ENCODE data around the gene BRD2.

Gene BRD2

GRCh38 chr6:32952817-32953739 lies 15.3 kb upstream of the BRD2 start, which contains the start of gene HLA-DMA:
Gene HLA-DMA (minus strand): TSS chr6:32953097. CDS start chr6:32953036, 61 bp downstream.
- POLR2A ChIA-PET = interaction anchor here (1.0 to 6.1 kb wide), 8 partner anchors 8 to 115 kb away, joined by 3 to 219 read pairs (median 6); partner anchors contain the start of genes BRD2 and TAP2
- peak; percentile 86 for DNase-seq (ENCODE audit: extremely low spot score)
- TF ChIP-seq, protein P1, sequence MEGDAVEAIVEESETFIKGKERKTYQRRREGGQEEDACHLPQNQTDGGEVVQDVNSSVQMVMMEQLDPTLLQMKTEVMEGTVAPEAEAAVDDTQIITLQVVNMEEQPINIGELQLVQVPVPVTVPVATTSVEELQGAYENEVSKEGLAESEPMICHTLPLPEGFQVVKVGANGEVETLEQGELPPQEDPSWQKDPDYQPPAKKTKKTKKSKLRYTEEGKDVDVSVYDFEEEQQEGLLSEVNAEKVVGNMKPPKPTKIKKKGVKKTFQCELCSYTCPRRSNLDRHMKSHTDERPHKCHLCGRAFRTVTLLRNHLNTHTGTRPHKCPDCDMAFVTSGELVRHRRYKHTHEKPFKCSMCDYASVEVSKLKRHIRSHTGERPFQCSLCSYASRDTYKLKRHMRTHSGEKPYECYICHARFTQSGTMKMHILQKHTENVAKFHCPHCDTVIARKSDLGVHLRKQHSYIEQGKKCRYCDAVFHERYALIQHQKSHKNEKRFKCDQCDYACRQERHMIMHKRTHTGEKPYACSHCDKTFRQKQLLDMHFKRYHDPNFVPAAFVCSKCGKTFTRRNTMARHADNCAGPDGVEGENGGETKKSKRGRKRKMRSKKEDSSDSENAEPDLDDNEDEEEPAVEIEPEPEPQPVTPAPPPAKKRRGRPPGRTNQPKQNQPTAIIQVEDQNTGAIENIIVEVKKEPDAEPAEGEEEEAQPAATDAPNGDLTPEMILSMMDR (IDR thresholded peaks at IDR 0.05; ENCODE audit: control extremely low read depth, extremely low read depth, low read depth, missing control alignments) = peak; percentile 56
- CTCF ChIA-PET = interaction anchor here (0.8 to 13.5 kb wide), 22 partner anchors 15 to 296 kb away, joined by 3 to 379 read pairs (median 6); partner anchors contain the start of genes BRD2, HLA-DMB, TAP1 and TAP2

- CTCF ChIA-PET = interaction anchor here (0.8 to 13.5 kb wide), 21 partner anchors 14 to 295 kb away, joined by 3 to 379 read pairs (median 6); partner anchors contain the start of genes BRD2, HLA-DMB, TAP1 and TAP2
- no peak for DNase-seq (ENCODE audit: extremely low spot score)
- POLR2A ChIA-PET = interaction anchor here (1.5 to 6.1 kb wide), 4 partner anchors 9 to 22 kb away, joined by 6 to 219 read pairs (median 8); partner anchors contain the start of gene BRD2
- TF ChIP-seq, protein P1 (IDR thresholded peaks at IDR 0.05; ENCODE audit: control extremely low read depth, extremely low read depth, low read depth, missing control alignments) = no peak
Measured at GRCh38 chr6:32953775-32954174, 14.6 kb upstream of the BRD2 start.

DNA sequence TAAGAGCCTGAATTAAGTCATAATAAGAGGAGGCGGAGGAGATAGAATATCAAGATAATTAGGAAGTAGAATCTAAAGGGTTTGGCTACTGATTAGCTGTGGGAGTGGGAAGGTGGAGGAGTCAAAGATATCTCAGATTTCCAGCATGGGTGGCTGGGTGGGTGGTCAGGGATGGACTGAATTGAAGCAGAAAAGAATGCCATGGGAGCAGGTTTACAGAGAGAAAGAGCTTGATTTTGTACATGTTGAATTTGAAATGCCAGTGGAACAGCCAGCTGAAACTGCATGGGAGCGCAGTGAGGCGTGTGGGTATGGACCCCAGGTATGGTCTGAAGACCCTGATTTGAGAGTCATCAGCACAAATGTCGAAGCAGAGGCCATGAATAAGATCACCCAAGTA lies 14.1 kb upstream of the BRD2 start:
- TF ChIP-seq, protein P1 (IDR thresholded peaks at IDR 0.05; ENCODE audit: control extremely low read depth, extremely low read depth, low read depth, missing control alignments) = no peak
- POLR2A ChIA-PET = interaction anchor here (0.6 to 6.1 kb wide), 3 partner anchors 16 to 116 kb away, joined by 4 to 219 read pairs (median 6); partner anchors contain the start of genes BRD2 and TAP2
- no peak for DNase-seq (ENCODE audit: extremely low spot score)
- CTCF ChIA-PET = interaction anchor here (0.8 to 13.5 kb wide), 19 partner anchors 14 to 294 kb away, joined by 3 to 379 read pairs (median 6); partner anchors contain the start of genes BRD2, HLA-DMB, TAP1 and TAP2

DNA sequence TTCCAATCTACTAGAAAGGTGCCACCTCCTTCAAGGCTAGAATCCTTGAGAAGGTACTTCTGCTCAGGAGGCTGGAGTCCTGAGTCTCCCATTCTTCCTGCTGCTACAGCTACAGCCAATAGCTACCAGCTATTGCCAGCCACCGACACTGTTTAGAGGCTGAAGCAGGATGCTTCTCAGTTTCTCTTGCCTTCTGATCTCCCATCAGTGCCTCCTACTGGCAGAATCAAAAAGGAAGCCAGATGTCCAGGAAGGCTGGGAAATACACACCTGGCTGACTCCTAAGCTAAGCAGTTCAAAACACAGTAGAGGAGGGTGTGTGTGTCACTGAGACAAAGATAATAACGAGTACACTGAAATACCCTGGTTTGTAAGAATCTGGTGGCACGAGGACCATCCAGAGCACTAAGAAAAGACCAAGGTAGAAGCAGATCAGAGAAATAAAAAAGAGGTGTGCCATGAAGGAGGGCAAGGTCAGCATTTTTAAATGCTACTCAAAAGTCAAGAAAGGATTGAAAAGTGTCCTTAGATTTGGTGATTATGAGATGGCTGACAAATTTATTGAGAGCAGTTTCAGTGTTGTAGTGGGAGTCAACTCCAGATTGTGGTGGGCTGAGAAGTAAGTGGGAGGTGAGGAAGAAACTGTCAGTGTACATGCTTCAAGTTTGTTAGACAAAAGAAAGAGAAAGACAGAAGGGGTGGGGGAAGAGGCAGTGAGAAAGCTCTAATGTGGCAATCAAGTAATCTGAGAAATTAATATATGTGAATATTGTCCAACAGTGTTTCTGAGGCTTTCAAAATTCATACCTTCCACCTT lies 13.2 kb upstream of the BRD2 start:
- CTCF ChIA-PET = interaction anchor here (1.3 to 13.5 kb wide), 14 partner anchors 13 to 217 kb away, joined by 3 to 379 read pairs (median 7); partner anchors contain the start of genes BRD2, HLA-DMB, TAP1 and TAP2
- TF ChIP-seq, protein P1 (IDR thresholded peaks at IDR 0.05; ENCODE audit: control extremely low read depth, extremely low read depth, low read depth, missing control alignments) = peak; percentile 60
- no peak for DNase-seq (ENCODE audit: extremely low spot score)
- POLR2A ChIA-PET = interaction anchor here (0.6 to 6.1 kb wide), 2 partner anchors 15 to 117 kb away, joined by 4 to 219 read pairs; partner anchors contain the start of genes BRD2 and TAP2

- POLR2A ChIA-PET = interaction anchor here (1.2 to 6.1 kb wide), 2 partner anchors 14 to 28 kb away, joined by 5 to 219 read pairs; partner anchors contain the start of gene BRD2
Measured at GRCh38 chr6:32956176-32956575, 12.2 kb upstream of the BRD2 start.

More at GRCh38 chr6:32956176-32956575, 12.2 kb upstream of the BRD2 start:
- no peak for DNase-seq (ENCODE audit: extremely low spot score)
- TF ChIP-seq, protein P1 (IDR thresholded peaks at IDR 0.05; ENCODE audit: control extremely low read depth, extremely low read depth, low read depth, missing control alignments) = no peak
- CTCF ChIA-PET = interaction anchor here (0.9 to 13.5 kb wide), 7 partner anchors 12 to 88 kb away, joined by 3 to 379 read pairs (median 8); partner anchors contain the start of genes BRD2 and HLA-DMB
